ENCODE results near the gene UNC93A. TPM values are rescaled to one million over a fixed set of nuclear protein-coding genes. Genes with fewer than 3 reads are reported as not detected.
"Not testable (repeated sequence)": the region's sequence is repeated elsewhere in the genome, so short reads cannot be mapped to it uniquely, and the experiment has no call there.

UNC93A gene
- total RNA-seq, 8 experiments from 2014 or later: 0.24 to 0.25 TPM; not detected in 6

- no peak for ATAC-seq (replicated peaks in 6 of 8)
- H3K4me3 ChIP-seq: no peak overlapping the region
- H3K27ac ChIP-seq: no peak overlapping the region
- peaks cover 24 to 27% of the 10 kb centered on the region in 2 donors for H3K4me1 ChIP-seq (replicated peaks in 1 of 2)
- 0 to 100% (median 84%) methylated on average over 1 to 4 of the region's 4 CpGs; no CpG with 5 or more reads in 5 of the 10 experiments for WGBS, 10 experiments
- in situ Hi-C loops (cut with MboI; ENCODE audit: low pct_unique_long_range_greater_than_20kb in 2 of 9, low sequenced_read_pairs in 9 of 9, unreplicated experiment in 9 of 9): no loop called here
Observed at GRCh38 chr6:167275436-167275835, 15.7 kb upstream of the UNC93A start.

DNA sequence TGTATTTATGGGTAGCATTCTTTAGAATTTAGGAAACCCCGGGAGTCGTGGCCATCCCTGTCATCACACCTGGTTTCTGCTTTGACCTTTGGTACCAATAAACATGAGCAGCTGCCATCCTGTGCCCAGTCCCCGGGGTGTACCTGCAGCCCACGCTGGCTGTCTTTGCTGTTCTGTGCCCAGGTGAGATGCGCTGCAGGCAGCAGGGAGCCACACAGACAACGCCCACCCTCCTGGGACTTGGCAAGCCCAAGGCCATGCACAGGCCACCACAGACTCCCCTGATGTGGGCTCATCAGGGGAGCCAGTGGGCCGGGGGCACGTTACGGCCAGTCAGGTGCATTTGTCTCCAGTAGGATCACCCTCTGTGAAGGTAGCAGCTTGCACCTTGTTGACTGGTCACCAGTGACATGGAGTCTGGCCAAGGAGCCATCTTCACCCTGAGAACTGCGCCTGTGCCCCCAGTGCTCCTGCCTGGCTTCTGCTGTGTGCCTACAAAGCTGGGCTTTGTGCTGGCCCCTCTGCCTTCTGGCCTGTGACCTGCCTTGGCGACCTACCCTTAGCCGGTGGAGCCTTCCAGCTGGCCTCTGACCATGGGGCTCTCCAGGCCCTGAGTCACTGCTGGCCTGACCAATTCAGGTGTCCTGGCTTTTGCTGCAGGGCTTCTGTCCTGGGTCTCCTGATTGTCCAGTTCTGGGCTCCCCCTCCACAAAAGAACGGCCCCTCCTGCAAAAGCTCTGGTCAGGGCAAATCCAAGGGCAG is 14.2 kb upstream of the UNC93A start:
- H3K4me3 ChIP-seq: no peak overlapping the region
- in situ Hi-C loops (cut with MboI; ENCODE audit: low pct_unique_long_range_greater_than_20kb in 2 of 9, low sequenced_read_pairs in 9 of 9, unreplicated experiment in 9 of 9): no loop called here
- ATAC-seq (replicated peaks in 6 of 8): no peak
- peaks cover 34 to 37% of the 10 kb centered on the region in 2 donors for H3K4me1 ChIP-seq (replicated peaks in 1 of 2)
- no peak overlapping the region for H3K27ac ChIP-seq
- 0 to 93% (median 51%) methylated on average over 1 to 10 of the region's 13 CpGs; no CpG with 5 or more reads in 3 of the 10 experiments for WGBS, 10 experiments

DNA sequence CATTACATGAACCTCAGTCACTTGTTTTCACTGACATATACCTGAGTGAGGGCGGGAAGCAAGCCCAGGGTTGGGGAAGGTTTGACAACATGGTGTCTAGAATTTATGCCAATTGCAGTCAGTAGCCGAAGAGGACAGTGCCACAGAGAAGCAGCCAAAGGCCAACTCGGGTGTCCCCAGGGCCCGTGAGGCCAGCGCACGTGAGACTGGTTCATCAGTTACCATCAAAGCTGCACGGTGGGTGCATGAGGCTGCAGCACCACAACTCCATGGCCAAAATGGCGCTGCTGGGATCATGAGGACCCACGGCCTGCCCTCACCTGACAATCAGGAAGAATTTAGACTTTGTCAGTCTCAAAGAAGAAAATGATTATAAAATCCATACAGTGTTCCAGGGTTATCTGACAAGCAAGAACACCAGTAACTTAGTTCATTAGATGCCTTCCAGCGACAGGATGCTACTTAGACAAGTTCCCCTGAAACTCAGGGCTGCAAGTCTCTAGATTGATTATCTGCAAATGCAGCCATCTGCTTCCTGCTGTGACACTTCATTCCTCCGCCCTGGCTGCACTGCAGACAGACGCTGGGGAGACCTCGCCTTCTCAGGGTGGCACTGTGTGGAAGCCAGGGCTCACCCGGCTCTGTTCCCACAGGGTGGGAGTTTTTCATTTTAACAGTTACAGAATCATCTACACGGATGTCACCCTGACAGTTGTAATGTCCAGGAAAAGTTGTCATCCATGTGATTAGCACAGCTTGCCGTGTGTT is 12.8 kb upstream of the UNC93A start:
- H3K4me1 ChIP-seq (replicated peaks in 1 of 2): peaks cover 34 to 37% of the 10 kb centered on the region in 2 donors
- peak; percentile 14 to 74 (median 54) for ATAC-seq (replicated peaks in 6 of 8)
- H3K4me3 ChIP-seq; in situ Hi-C loops (cut with MboI; ENCODE audit: low pct_unique_long_range_greater_than_20kb in 2 of 9, low sequenced_read_pairs in 9 of 9, unreplicated experiment in 9 of 9); H3K27ac ChIP-seq: not testable (repeated sequence)
- 28 to 100% (median 58%) methylated on average over 1 to 7 of the region's 16 CpGs; no CpG with 5 or more reads in 2 of the 10 experiments for WGBS, 10 experiments

- Histone ChIP-seq H3K4me1 (replicated peaks in 1 of 2) (peaks cover 34 to 37% of the 10 kb centered on the region in 2 donors), H3K27ac (no peak overlapping the region), H3K4me3 (no peak overlapping the region)
- WGBS, 10 experiments: 25 to 83% (median 57%) methylated on average over 1 to 2 of the region's 3 CpGs; no CpG with 5 or more reads in 4 of the 10 experiments
- ATAC-seq (replicated peaks in 6 of 8): peak in 5 of 8 experiments; percentile 12 to 51 (median 32)
- in situ Hi-C loops (cut with MboI; ENCODE audit: low pct_unique_long_range_greater_than_20kb in 2 of 9, low sequenced_read_pairs in 9 of 9, unreplicated experiment in 9 of 9): no loop called here
Observed at GRCh38 chr6:167279766-167280446, 11.2 kb upstream of the UNC93A start.

DNA sequence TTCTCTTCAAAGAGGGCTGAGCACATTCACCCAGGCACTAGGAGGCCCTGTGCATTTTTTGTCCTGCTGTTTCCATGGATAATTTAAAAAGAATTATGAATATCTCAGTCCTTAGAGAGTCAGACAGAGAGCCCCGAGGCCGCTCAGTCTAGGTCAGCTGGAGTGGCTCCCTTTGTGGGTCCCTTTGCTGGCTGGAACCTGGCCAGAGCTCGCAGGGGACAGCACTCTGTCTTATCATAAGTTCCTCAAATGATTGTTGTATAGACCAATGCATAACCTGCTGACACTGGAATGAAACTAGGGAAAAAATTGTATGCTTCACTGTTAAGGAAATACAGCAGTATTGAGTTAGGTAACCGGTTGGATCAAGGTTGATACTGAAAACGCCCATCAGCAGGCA is 10.6 kb upstream of the UNC93A start:
- peak in 7 of 8 experiments; percentile 28 to 80 (median 77) for ATAC-seq (replicated peaks in 6 of 8)
- H3K4me3 ChIP-seq; in situ Hi-C loops (cut with MboI; ENCODE audit: low pct_unique_long_range_greater_than_20kb in 2 of 9, low sequenced_read_pairs in 9 of 9, unreplicated experiment in 9 of 9): not testable (repeated sequence)
- Histone ChIP-seq H3K4me1 (replicated peaks in 1 of 2) (peaks cover 34 to 37% of the 10 kb centered on the region in 2 donors), H3K27ac (peak overlapping the region in 1 of 2 donors; percentile 56)
- WGBS, 10 experiments: 20 to 80% (median 59%) methylated on average over 1 to 5 of the region's 5 CpGs; no CpG with 5 or more reads in 3 of the 10 experiments

DNA sequence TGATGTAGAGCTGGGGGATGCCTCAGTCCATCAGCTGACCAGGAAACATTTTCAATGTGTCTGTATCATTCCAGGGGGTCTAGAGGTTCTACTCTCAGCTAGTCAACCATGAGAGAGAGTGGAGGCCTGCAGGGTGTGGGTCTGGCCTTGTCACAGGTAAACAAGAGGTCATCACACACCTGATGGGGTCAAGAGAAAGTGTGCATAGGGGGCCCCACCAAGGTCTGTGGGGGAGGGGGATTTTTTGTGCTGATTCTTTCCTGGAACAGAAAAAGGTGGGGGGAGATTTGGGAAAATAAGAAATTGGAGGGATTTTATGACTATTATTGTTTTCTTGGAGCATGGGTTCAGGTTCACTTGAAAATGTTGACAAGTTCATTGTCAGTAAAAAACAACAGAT is 8.9 kb upstream of the UNC93A start:
- in situ Hi-C loops (cut with MboI; ENCODE audit: low pct_unique_long_range_greater_than_20kb in 2 of 9, low sequenced_read_pairs in 9 of 9, unreplicated experiment in 9 of 9): no loop called here
- H3K4me1 ChIP-seq (replicated peaks in 1 of 2): peaks cover 34 to 37% of the 10 kb centered on the region in 2 donors

GRCh38 chr6:167284565-167284964 is 6.5 kb upstream of the UNC93A start:
- H3K27ac ChIP-seq; ATAC-seq (replicated peaks in 6 of 8); H3K4me3 ChIP-seq; in situ Hi-C loops (cut with MboI; ENCODE audit: low pct_unique_long_range_greater_than_20kb in 2 of 9, low sequenced_read_pairs in 9 of 9, unreplicated experiment in 9 of 9): not testable (repeated sequence)
- peaks cover 23 to 29% of the 10 kb centered on the region in 2 donors for H3K4me1 ChIP-seq (replicated peaks in 1 of 2)
- 95% methylated on average over 3 of the region's 13 CpGs; no CpG with 5 or more reads in 9 of the 10 experiments for WGBS, 10 experiments

More for the DNA sequence above, 8.9 kb upstream of the UNC93A start:
- no peak overlapping the region for H3K4me3 ChIP-seq
- ATAC-seq (replicated peaks in 6 of 8): no peak
- H3K27ac ChIP-seq: no peak overlapping the region

DNA sequence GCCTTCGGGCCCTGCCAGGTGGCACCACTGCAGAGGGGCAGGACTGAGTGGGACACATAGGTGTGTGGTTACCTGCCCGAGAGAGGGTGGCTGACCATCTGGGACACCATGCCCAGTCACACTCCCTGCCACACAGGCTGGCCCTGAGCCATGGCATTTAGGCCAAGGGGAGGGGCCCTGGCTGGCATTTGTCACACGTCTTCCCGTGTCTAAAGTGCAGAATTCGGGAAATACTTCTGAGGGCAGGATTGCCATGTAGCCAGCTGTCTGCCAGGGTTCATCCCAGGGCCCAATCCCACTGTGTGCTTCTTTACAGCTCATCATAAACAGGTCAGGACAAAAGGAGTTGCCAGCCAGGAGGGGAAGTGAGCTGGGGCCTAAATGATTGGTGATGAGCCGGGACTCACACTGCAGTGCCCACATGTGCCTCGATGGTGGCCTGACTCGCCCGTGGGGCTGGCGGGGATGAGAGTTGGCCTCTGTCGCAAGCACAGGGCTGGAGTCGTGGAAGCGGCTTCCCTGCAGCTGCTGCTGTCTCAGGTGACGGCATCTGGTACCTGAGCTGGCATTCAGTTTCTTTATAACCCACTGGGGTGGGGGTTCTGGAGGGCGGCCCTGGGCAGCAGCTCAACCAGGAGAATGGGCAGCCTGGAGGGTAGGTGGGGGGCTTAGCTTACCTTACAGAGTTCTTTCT is 5.9 kb upstream of the UNC93A start:
- ATAC-seq (replicated peaks in 6 of 8): no peak
- no peak overlapping the region for H3K4me3 ChIP-seq
- peaks cover 16 to 23% of the 10 kb centered on the region in 2 donors for H3K4me1 ChIP-seq (replicated peaks in 1 of 2)
- in situ Hi-C loops (cut with MboI; ENCODE audit: low pct_unique_long_range_greater_than_20kb in 2 of 9, low sequenced_read_pairs in 9 of 9, unreplicated experiment in 9 of 9): no loop called here
- 80 to 100% (median 96%) methylated on average over 1 to 4 of the region's 15 CpGs; no CpG with 5 or more reads in 7 of the 10 experiments for WGBS, 10 experiments
- no peak overlapping the region for H3K27ac ChIP-seq

DNA sequence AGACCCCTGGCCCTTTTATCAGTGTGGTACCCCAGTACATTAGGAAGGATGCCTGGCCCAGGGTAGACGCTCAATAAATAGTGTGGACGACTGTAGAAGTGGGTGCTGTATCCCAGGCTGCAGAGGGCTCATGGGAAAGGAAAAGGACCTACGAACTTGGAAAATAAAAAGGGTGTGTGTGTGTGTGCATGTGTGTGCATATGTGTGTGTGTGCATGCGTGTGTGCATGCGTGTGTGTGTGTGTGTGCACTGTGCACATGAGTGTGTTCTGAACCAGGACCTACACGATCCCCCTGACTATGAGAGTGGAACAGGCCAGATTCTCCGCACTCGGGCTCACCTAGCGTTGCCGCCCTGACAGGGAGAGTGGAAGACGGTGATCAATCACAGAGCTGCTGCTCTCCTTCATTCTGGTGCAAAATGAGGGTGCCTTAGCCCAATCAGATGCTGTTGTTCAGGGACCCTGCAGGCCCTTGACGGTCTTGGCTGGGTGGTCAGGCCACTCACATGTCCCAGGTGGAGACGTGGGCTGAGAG is 3.5 kb upstream of the UNC93A start:
- WGBS, 10 experiments: 81 to 100% (median 100%) methylated on average over 1 to 3 of the region's 13 CpGs; no CpG with 5 or more reads in 5 of the 10 experiments

GRCh38 chr6:167288591-167289225 is 2.4 kb upstream of the UNC93A start:
- H3K4me3 ChIP-seq; in situ Hi-C loops (cut with MboI; ENCODE audit: low pct_unique_long_range_greater_than_20kb in 2 of 9, low sequenced_read_pairs in 9 of 9, unreplicated experiment in 9 of 9); H3K27ac ChIP-seq: not testable (repeated sequence)
- H3K4me1 ChIP-seq (replicated peaks in 1 of 2): peaks cover 4 to 25% of the 10 kb centered on the region in 2 donors
- ATAC-seq (replicated peaks in 6 of 8): peak; percentile 93 to 98 (median 95)
- 8 to 20% (median 20%) methylated on average over 1 to 2 of the region's 14 CpGs; no CpG with 5 or more reads in 7 of the 10 experiments for WGBS, 10 experiments

More for the DNA sequence above, 3.5 kb upstream of the UNC93A start:
- Histone ChIP-seq H3K4me1 (replicated peaks in 1 of 2) (peaks cover 4 to 25% of the 10 kb centered on the region in 2 donors), H3K27ac (no peak overlapping the region), H3K4me3 (no peak overlapping the region)
- in situ Hi-C loops (cut with MboI; ENCODE audit: low pct_unique_long_range_greater_than_20kb in 2 of 9, low sequenced_read_pairs in 9 of 9, unreplicated experiment in 9 of 9): no loop called here
- ATAC-seq (replicated peaks in 6 of 8): no peak

DNA sequence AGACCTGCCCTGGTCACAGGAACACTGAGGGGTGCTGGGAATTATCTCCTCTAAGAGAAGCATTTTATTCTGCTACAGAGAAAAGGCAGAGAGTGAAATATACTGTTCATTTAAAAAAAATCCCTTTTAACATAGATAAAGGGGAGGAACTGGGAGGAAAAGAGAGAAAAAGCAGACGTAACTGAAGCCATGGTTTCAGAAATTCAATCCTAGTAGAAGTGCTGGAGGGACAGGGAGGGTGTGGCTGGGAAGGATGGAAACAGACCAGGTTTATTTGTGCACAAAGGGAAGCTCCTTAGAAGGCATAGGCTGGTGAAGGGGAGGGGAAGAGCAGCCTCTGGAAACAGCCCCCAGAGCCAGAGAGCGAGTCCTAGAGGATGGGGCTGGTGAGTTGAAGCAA is 1.8 kb upstream of the UNC93A start:
- in situ Hi-C loops (cut with MboI; ENCODE audit: low pct_unique_long_range_greater_than_20kb in 2 of 9, low sequenced_read_pairs in 9 of 9, unreplicated experiment in 9 of 9); ATAC-seq (replicated peaks in 6 of 8): not testable (repeated sequence)
- WGBS, 10 experiments: 100% methylated on average over 1 of the region's 2 CpGs; no CpG with 5 or more reads in 8 of the 10 experiments

More for the DNA sequence above, 1.8 kb upstream of the UNC93A start:
- not testable (repeated sequence) for H3K27ac ChIP-seq, H3K4me3 ChIP-seq
- peaks cover 4 to 25% of the 10 kb centered on the region in 2 donors for H3K4me1 ChIP-seq (replicated peaks in 1 of 2)
